Measurements from ENCODE around the gene PHTF1.
A peak's percentile ranks its signal among the peaks of the same experiment; 100 is the strongest.

GRCh38 chr1:113759333-113760101 lies at the start of gene PHTF1:
- TF ChIP-seq CTCF (IDR thresholded peaks at IDR 0.05) (no peak), POLR2A (IDR thresholded peaks at IDR 0.05) (peak; percentile 22 to 51)
